Lower leg skin (tissue), 4 donors: Measurements from ENCODE around the gene LEF1. TPM values are rescaled to one million over a fixed set of nuclear protein-coding genes. Genes with fewer than 3 reads are reported as not detected.

Source experiments
- DNase-seq, 2 donors: peaks; one replicate each; pipeline ENCODE4 v3.0.0-alpha.2; 2019; ENCODE audit warnings: low spot score in 2 of 2
- H3K4me3 ChIP-seq: fragments of 200-600 bp; sonication (generic); 2 replicates; pipeline ENCODE4 v1.5.1; 2017; ENCODE audit warnings: mild to moderate bottlenecking, low read depth; ENCODE audit not compliant: poor library complexity, severe bottlenecking
- POLR2A ChIP-seq, 2 donors: fragments of 450-650 bp; IDR thresholded peaks; one replicate each; pipeline ENCODE4 v1.6.1; 2016 to 2017; ENCODE audit warnings: antibody characterized with exemption in 2 of 2, mild to moderate bottlenecking in 1 of 2, moderate library complexity in 1 of 2
- WGBS, 2 donors: methylation state at CpG; one replicate each; pipeline ENCODE4 v1.1.5; 2018; 5-methylcytosine and 5-hydroxymethylcytosine counted together
- intact Hi-C: fragments of 100-400 bp; cut with DNase I; formaldehyde crosslinking; loops from one replicate; pipeline ENCODE4 v1.15.0; 2023; ENCODE audit warnings: low total_unique reads
- total RNA-seq, 4 donors: library from RNA; depleted of rRNA; stranded (reverse); fragments of >200 nt; gene quantifications; one replicate each; pipeline ENCODE4 v1.1.0, GENCODE V29; 2016
- TF ChIP-seq, protein P1 (sequence below), 3 donors: fragments of 450-650 bp; IDR thresholded peaks; one replicate each; pipeline ENCODE4 v1.5.1; 2016; ENCODE audit warnings: antibody characterized with exemption in 3 of 3, mild to moderate bottlenecking in 3 of 3, moderate library complexity in 2 of 3

LEF1 gene
- total RNA-seq, 4 donors from 2014 or later: 1.7 to 17.8 (median 7.8) TPM

DNA sequence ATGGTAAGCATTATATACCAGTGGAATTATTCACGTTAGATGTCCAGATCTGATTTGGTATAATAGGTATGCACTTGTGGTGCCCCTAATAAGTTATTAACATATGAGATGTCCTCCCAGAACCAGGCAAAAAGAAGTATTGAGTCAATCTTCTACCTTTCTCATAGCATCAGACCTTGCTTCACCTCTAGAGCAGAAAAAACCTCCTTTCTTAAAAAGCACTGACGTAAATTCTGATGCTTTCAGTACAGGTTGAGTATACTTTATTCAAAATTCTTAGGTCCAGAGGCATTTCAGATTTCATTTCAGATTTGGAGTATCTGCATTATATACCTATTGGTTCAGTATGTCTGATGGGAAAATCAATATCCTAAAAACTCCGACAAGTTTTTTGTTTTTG is 22.4 kb downstream of the LEF1 start:
- no peak for DNase-seq
- 93 to 95% methylated on average over 3 of the region's 3 CpGs for WGBS, 2 donors
- intact Hi-C loops: no loop called here
- H3K4me3 ChIP-seq: no peak overlapping the region
- TF ChIP-seq, protein P1, sequence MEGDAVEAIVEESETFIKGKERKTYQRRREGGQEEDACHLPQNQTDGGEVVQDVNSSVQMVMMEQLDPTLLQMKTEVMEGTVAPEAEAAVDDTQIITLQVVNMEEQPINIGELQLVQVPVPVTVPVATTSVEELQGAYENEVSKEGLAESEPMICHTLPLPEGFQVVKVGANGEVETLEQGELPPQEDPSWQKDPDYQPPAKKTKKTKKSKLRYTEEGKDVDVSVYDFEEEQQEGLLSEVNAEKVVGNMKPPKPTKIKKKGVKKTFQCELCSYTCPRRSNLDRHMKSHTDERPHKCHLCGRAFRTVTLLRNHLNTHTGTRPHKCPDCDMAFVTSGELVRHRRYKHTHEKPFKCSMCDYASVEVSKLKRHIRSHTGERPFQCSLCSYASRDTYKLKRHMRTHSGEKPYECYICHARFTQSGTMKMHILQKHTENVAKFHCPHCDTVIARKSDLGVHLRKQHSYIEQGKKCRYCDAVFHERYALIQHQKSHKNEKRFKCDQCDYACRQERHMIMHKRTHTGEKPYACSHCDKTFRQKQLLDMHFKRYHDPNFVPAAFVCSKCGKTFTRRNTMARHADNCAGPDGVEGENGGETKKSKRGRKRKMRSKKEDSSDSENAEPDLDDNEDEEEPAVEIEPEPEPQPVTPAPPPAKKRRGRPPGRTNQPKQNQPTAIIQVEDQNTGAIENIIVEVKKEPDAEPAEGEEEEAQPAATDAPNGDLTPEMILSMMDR (IDR thresholded peaks at IDR 0.05): no peak

DNA sequence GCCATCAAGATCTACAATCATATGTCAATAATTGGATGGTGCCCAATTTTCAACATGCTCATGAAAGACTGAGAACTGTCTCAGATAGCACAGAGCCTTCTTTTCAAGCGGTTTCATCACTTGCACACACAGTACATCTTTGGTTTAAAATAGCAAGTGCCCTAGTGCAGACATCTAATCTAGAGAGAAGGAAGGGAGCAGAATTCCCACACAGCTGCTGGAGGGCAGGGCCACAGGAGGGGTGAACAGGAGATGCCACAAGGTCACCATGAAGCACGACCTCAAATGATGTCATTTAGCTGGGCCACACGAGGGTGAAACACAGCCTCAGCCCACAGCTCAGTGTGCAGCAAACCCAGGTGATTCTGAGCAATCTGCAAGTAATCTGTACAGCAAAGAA is 24.3 kb downstream of the LEF1 start:
- DNase-seq: no peak
- intact Hi-C loops: no loop called here
- WGBS, 2 donors: 63 to 79% methylated on average over 3 of the region's 3 CpGs
- no peak overlapping the region for H3K4me3 ChIP-seq
- TF ChIP-seq, protein P1 (IDR thresholded peaks at IDR 0.05): no peak
- TF ChIP-seq POLR2A (IDR thresholded peaks at IDR 0.05): no peak

DNA sequence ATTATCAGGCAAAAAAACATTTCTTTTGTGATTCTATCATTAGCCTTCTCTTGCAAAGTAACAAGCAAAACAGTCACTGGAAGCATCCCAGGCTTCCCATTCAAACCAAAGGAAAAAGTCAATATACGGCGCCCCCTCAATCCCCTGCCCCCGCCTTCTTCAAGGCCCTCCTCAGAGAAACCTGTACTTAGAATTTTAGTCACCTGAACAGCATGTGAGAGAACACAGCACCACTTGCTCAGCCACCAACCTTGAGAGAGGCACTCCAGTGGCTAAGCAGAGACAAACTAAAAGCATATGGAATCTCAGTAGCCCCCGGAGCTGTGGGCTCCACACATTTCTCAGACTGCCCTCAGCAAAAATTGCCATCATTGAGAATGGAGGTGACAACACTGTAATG is 25.2 kb downstream of the LEF1 start:
- DNase-seq: no peak
- H3K4me3 ChIP-seq: no peak overlapping the region
- TF ChIP-seq POLR2A (IDR thresholded peaks at IDR 0.05): no peak
- TF ChIP-seq, protein P1 (IDR thresholded peaks at IDR 0.05): no peak
- intact Hi-C loops: no loop called here
- WGBS, 2 donors: 76 to 87% methylated on average over 4 of the region's 4 CpGs

DNA sequence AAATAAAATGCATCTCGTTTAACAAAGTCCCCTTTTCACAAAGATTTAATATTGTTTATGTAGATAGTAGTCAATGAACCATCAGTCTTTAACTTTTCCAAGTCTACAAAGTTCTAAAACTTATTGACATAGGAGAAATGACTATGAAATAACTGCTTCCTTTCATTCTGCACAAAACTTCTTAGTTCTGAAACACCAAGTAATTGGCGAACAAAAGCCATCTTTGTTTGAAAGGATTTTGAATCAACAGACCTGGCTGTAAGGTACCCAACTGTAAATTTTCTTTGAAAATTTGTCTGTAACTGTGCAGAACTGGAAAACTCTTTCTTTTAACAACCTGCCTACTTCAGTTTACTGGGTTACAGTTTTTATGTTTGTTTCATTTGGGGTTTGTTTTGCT is 25.9 kb downstream of the LEF1 start:
- 65 to 74% methylated on average over 2 of the region's 2 CpGs for WGBS, 2 donors
- H3K4me3 ChIP-seq: no peak overlapping the region
- TF ChIP-seq, protein P1 (IDR thresholded peaks at IDR 0.05): no peak
- TF ChIP-seq POLR2A (IDR thresholded peaks at IDR 0.05): no peak
- no peak for DNase-seq
- intact Hi-C loops: no loop called here

DNA sequence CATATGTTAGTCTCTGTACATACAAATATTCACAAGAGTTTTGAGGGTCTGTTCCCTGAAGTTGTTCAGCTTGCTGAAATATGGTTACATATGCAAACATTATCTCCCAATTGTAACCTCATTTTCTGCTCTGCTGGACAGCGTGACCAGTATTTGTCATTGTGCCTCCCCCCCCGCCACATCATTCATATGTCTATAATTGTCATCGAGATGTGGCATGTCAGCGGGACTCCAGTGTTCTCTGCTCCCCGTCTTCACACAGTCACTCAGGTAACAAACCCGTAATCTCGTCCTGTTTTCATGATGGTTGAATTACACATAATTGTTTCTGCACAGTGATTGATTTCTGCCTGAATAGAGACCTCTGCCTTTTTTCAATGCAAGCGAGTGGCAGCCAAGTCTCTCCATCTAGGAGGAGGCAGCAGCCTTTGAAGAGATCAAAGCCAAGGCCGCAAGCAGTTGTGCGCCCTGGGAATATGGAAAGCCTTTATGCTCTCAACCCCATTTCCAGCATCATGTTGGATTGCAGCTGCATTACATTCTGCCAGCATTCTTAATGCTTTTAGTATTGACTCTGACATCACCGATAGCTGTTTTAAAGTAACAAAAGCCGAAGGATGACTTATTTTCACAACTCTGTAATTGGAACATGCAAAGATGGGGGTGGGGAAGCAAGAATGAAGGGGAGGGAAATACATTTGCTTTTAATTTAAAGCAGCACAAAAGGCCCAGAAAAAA is 27.4 kb downstream of the LEF1 start:
- no peak for DNase-seq
- no peak overlapping the region for H3K4me3 ChIP-seq
- TF ChIP-seq, protein P1 (IDR thresholded peaks at IDR 0.05): no peak
- no peak for TF ChIP-seq POLR2A (IDR thresholded peaks at IDR 0.05)
- WGBS, 2 donors: 52 to 62% methylated on average over 12 of the region's 12 CpGs
- intact Hi-C loops: no loop called here

DNA sequence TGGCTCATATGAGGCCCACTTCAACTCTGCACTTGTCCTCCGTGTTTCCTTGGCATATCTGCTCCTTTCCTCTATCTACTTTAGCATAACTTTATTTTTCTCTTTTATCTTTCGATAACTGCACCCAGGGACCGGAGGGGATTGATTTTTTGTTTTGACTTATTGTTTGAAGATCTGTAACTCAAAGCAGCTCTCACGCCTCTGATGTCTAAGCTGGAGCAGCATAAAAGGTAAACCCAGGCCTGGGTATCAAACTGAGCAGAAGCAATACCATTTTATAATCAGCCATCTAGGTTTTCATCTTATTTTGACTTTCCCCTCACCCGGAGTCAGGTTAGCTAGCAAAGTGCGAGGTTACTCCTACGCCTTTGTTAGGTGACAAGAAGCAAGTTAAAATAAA is 28.4 kb downstream of the LEF1 start:
- intact Hi-C loops: no loop called here
- 77 to 80% methylated on average over 7 of the region's 7 CpGs for WGBS, 2 donors
- TF ChIP-seq, protein P1 (IDR thresholded peaks at IDR 0.05): no peak
- TF ChIP-seq POLR2A (IDR thresholded peaks at IDR 0.05): no peak
- no peak for DNase-seq
- no peak overlapping the region for H3K4me3 ChIP-seq
